Activated CD4-positive, alpha-beta T cell treated with anti-CD3 and anti-CD28 coated beads, Interleukin-2, amount 10 ng/mL, durations not matched to agents 24 days and 14 days (primary cell): ENCODE measurements around the gene UBLCP1. TPM values are rescaled to one million over a fixed set of nuclear protein-coding genes. Genes with fewer than 3 reads are reported as not detected.
"Not testable (repeated sequence)": the region's sequence is repeated elsewhere in the genome, so short reads cannot be mapped to it uniquely, and the experiment has no call there.

Experiments
- DNase-seq: peaks from one replicate; pipeline ENCODE4 v3.0.0; 2022
- H3K27ac Mint-ChIP-seq: one replicate; pipeline ENCODE4 v1.8.0; 2022; ENCODE audit warnings: mild to moderate bottlenecking, mixed read lengths
- H3K27me3 Mint-ChIP-seq: one replicate; pipeline ENCODE4 v1.8.0; 2022; ENCODE audit warnings: mixed read lengths
- H3K36me3 Mint-ChIP-seq: one replicate; pipeline ENCODE4 v1.8.0; 2022; ENCODE audit warnings: low read depth, mild to moderate bottlenecking, mixed read lengths
- H3K4me1 Mint-ChIP-seq: one replicate; pipeline ENCODE4 v1.8.0; 2021; ENCODE audit warnings: mixed read lengths
- H3K4me3 Mint-ChIP-seq: one replicate; pipeline ENCODE4 v1.8.0; 2022; ENCODE audit warnings: mild to moderate bottlenecking, moderate library complexity, mixed read lengths
- H3K9me3 Mint-ChIP-seq: one replicate; pipeline ENCODE4 v1.8.0; 2021; ENCODE audit warnings: mixed read lengths
- intact Hi-C: fragments of 100-400 bp; cut with micrococcal nuclease; formaldehyde crosslinking; loops from one replicate; pipeline ENCODE4 v1.15.1; 2023
- total RNA-seq: library from RNA; stranded (reverse); gene quantifications from 2 replicates; pipeline ENCODE4 v1.2.3, GENCODE V29; 2022

Gene UBLCP1
- total RNA-seq, 1 donor from 2014 or later, result 31.2 TPM

- Mint-ChIP-seq H3K27me3 (peaks cover 3% of the 10 kb centered on the region), H3K4me1 (peaks cover 24% of the 10 kb centered on the region), H3K27ac (peak overlapping the region; percentile 97), H3K36me3 (peaks cover 36% of the 10 kb centered on the region), H3K9me3 (peaks cover 11% of the 10 kb centered on the region), H3K4me3 (peak overlapping the region; percentile 92)
- no peak for DNase-seq
- intact Hi-C loops, result loop anchor here (1.0 to 5.0 kb wide), 7 partner anchors 23 to 509 kb away; partner anchors contain the start of gene RNF145
Observed at GRCh38 chr5:159263569-159263905, 447 bp downstream of the UBLCP1 start.

GRCh38 chr5:159266764-159267163 is 3.7 kb downstream of the UBLCP1 start:
- H3K4me3 Mint-ChIP-seq, H3K27me3 Mint-ChIP-seq, intact Hi-C loops, H3K27ac Mint-ChIP-seq, DNase-seq, H3K9me3 Mint-ChIP-seq: not testable (repeated sequence)
- Mint-ChIP-seq H3K36me3 (peaks cover 52% of the 10 kb centered on the region), H3K4me1 (peaks cover 29% of the 10 kb centered on the region)

DNA sequence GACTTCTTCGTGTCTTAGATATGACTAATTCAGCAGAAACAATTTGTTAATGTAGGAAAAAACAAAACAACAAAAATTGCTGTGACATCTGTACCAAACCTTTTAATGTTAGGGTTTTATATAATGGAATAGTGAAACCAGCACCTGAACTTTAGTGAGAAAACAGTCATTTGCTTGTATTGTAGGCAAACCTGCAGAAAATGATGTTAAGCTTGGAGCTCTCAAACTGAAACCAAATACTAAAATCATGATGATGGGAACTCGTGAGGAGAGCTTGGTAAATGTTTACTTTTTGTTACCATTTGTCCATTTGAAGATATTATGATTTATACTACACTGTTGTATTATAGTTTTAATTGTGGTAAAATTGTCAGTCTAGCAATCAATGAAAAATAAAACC is 6.6 kb downstream of the UBLCP1 start:
- no peak for DNase-seq
- Mint-ChIP-seq H3K27ac (no peak overlapping the region), H3K4me1 (peaks cover 12% of the 10 kb centered on the region), H3K27me3 (no peaks in the 10 kb centered on the region), H3K9me3 (peaks cover 7% of the 10 kb centered on the region), H3K4me3 (no peak overlapping the region), H3K36me3 (peaks cover 55% of the 10 kb centered on the region)
- intact Hi-C loops, result no loop called here

DNA sequence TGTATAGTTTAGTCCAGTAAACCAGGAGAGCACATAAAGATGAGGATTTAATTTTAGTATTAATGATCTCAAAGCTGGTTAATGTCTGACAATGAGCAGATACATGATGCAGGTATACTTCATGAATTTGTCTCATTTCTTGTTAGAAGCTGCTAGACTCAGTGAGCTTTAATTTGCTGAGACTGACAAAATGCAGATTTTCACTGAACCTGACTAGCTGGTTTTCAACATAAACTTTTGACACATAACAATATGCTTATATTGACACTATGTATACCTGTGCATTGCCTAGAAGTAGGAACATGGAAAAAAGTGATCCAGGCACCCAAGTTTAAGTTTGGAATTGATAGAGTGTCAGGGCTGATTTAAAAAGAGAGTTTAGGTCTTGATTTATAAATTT is 10.8 kb downstream of the UBLCP1 start:
- intact Hi-C loops, result no loop called here
- Mint-ChIP-seq H3K27ac (no peak overlapping the region), H3K9me3 (no peaks in the 10 kb centered on the region), H3K4me3 (no peak overlapping the region), H3K36me3 (peaks cover 43% of the 10 kb centered on the region), H3K27me3 (no peaks in the 10 kb centered on the region), H3K4me1 (peaks cover 10% of the 10 kb centered on the region)
- DNase-seq, result no peak

GRCh38 chr5:159274676-159275075 is 11.6 kb downstream of the UBLCP1 start:
- Mint-ChIP-seq H3K27me3 (no peaks in the 10 kb centered on the region), H3K27ac (no peak overlapping the region), H3K4me3 (peak overlapping the region; percentile 32), H3K9me3 (no peaks in the 10 kb centered on the region), H3K4me1 (peaks cover 9% of the 10 kb centered on the region), H3K36me3 (peaks cover 42% of the 10 kb centered on the region)
- DNase-seq, result no peak
- intact Hi-C loops, result no loop called here

DNA sequence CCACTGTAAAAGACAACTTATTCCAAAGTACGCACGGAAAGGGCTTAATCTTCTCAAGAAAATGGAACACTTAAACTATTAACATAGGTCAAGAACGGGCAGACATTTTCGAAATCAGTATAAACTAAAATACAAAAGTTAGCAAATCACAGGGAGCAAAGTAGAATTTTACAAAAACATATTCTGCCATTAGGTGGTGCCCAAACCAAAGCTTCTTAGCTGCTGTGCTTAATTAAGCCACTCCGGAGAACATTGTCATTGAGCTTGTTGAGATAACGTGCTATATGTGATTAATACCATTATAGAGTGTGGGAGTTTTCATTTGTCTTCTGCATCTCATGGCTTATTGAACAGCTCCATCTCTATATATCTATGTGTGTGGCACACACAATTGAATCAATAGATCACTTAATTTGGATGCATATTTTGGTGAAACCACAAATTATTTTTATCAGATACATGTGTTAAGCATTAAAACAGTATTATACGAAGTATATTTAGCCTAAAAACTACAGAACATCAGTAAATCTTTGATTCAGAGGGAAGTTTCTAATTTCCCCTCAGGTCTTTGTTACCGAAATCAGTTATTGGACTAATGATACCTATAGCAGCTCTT is 23.4 kb downstream of the UBLCP1 start:
- Mint-ChIP-seq H3K4me3 (no peak overlapping the region), H3K27ac (no peak overlapping the region), H3K9me3 (peaks cover 1% of the 10 kb centered on the region), H3K27me3 (peaks cover under 1% of the 10 kb centered on the region), H3K36me3 (peaks cover 6% of the 10 kb centered on the region), H3K4me1 (no peaks in the 10 kb centered on the region)
- DNase-seq, result peak; percentile 70
- intact Hi-C loops, result loop anchor here (2.0 to 10.0 kb wide), 2 partner anchors 628 to 700 kb away; partner anchors contain the start of gene ADRA1B

- no peaks in the 10 kb centered on the region for H3K4me1 Mint-ChIP-seq
- no peaks in the 10 kb centered on the region for H3K36me3 Mint-ChIP-seq
- peaks cover 3% of the 10 kb centered on the region for H3K27me3 Mint-ChIP-seq
- intact Hi-C loops, result no loop called here
- H3K27ac Mint-ChIP-seq, result no peak overlapping the region
- H3K4me3 Mint-ChIP-seq, result no peak overlapping the region
- DNase-seq, result no peak
- peaks cover 5% of the 10 kb centered on the region for H3K9me3 Mint-ChIP-seq
Observed at GRCh38 chr5:159290741-159291140, 27.7 kb downstream of the UBLCP1 start.

DNA sequence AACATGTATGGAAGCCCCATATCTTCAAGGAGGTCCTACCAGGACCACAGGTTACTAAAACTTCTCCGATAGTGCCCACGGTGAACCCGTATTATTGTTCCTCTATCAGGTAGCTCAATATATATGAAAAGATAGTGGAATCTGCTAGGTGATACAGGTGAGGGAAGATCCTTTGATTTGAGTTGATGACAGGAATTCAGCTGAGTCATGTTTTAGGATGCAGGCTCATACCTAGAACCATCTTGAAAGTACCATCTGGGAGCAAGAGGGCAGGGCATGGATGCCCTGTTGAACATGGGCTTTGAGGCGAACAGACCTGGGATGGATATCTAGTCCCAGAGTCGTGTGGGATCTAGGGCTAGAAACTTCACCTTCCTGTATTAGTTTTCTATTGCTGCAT is 31.8 kb downstream of the UBLCP1 start:
- Mint-ChIP-seq H3K4me3 (no peak overlapping the region), H3K36me3 (no peaks in the 10 kb centered on the region), H3K27me3 (peaks cover 5% of the 10 kb centered on the region), H3K4me1 (no peaks in the 10 kb centered on the region), H3K27ac (no peak overlapping the region), H3K9me3 (peaks cover 18% of the 10 kb centered on the region)
- intact Hi-C loops, result no loop called here
- DNase-seq, result no peak

GRCh38 chr5:159297300-159297699 is 34.2 kb downstream of the UBLCP1 start:
- H3K27ac Mint-ChIP-seq, intact Hi-C loops, H3K36me3 Mint-ChIP-seq, H3K4me3 Mint-ChIP-seq, H3K4me1 Mint-ChIP-seq, DNase-seq: not testable (repeated sequence)
- H3K27me3 Mint-ChIP-seq, result peaks cover 11% of the 10 kb centered on the region
- peaks cover 22% of the 10 kb centered on the region for H3K9me3 Mint-ChIP-seq

- Mint-ChIP-seq H3K9me3 (peaks cover 32% of the 10 kb centered on the region), H3K4me3 (no peak overlapping the region), H3K36me3 (peaks cover 2% of the 10 kb centered on the region), H3K4me1 (no peaks in the 10 kb centered on the region), H3K27me3 (peaks cover 25% of the 10 kb centered on the region), H3K27ac (no peak overlapping the region)
- DNase-seq, result no peak
- intact Hi-C loops, result no loop called here
Observed at GRCh38 chr5:159301466-159301865, 38.4 kb downstream of the UBLCP1 start.

DNA sequence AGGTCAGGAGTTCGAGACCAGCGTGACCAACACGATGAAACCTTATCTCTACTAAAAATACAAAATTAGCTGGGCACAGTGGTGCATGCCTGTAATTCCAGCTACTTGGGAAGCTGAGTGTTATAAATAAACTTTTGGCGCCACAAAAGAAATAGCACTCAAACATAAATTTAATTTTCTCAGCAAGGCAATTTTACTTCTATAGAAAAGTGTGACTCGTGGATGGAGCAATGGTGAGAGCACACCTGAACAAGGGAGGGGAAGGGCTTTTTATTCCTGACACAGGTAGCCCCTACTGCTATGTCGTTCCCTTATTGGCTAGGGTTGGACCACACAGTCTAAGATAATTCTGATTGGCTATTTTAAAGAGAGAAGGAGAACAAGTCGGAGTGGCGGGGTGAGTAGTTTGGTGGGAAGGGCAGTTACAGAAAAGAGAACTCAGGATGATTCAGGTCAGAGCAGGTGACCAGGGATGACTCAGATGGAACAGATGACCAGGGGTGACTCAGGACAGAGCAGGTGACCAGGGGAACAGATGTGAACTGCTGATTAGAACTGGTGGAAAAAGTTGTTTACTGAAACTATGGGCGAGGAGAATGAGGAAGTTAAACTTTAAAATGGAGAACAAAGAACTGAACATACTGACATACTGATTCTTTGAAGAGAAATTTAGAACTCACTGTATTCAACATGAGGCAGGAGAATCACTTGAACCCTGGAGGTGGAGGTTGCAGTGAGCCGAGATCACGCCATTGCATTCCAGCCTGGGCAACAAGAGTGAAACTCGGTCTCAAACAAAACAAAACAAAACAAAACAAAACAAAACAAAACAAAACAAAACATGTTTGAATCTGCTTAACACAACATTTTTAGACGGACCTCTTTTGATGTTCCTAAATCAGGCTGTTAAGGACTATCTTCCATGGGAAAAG is 39.1 kb downstream of the UBLCP1 start:
- H3K27ac Mint-ChIP-seq, H3K4me1 Mint-ChIP-seq, H3K4me3 Mint-ChIP-seq, intact Hi-C loops, H3K36me3 Mint-ChIP-seq, DNase-seq: not testable (repeated sequence)
- peaks cover 32% of the 10 kb centered on the region for H3K9me3 Mint-ChIP-seq
- peaks cover 27% of the 10 kb centered on the region for H3K27me3 Mint-ChIP-seq

GRCh38 chr5:159303286-159303685 is 40.2 kb downstream of the UBLCP1 start:
- peaks cover 36% of the 10 kb centered on the region for H3K27me3 Mint-ChIP-seq

DNA sequence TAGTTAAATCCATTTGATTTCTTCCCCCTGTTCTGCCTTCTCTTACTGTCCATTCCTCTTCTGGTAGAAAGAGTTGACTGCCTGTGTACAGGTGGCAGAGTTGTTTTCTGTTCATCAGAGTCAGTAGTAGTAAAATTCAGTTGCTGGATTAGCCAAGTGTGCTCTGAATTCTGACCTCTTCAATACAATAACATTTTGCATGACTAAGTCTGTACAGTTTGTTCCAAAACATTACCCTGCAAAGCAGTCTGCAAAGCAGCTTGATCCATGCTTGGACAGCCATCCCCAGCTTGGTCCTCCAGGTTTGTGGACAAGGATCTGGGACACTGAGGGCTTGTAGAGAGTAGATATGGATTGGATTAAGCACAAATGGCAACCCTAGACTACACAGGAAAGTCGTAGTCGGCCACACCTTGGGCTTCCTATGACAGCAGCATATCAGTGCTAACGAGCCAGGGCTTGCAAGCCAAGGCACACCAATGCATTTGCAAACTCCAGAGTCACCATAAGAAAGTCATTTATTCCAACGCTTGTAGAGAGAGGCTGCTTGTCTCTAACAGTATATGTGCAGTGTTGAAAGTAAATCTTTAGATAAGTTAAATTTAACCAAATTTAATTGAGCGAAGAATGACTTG is 42.0 kb downstream of the UBLCP1 start:
- Mint-ChIP-seq H3K36me3 (peaks cover 2% of the 10 kb centered on the region), H3K27me3 (peaks cover 49% of the 10 kb centered on the region), H3K4me1 (no peaks in the 10 kb centered on the region), H3K4me3 (no peak overlapping the region), H3K27ac (no peak overlapping the region), H3K9me3 (peaks cover 19% of the 10 kb centered on the region)
- intact Hi-C loops, result no loop called here
- DNase-seq, result no peak

More at GRCh38 chr5:159303286-159303685, 40.2 kb downstream of the UBLCP1 start:
- DNase-seq, result no peak
- H3K27ac Mint-ChIP-seq, result no peak overlapping the region
- no peaks in the 10 kb centered on the region for H3K4me1 Mint-ChIP-seq
- H3K36me3 Mint-ChIP-seq, result peaks cover 2% of the 10 kb centered on the region
- H3K4me3 Mint-ChIP-seq, result no peak overlapping the region
- peaks cover 28% of the 10 kb centered on the region for H3K9me3 Mint-ChIP-seq
- intact Hi-C loops, result no loop called here
